NCI-H2196 (cell line): ENCODE measurements around the gene NMT2.

Source experiments
- DNase-seq: peaks from one replicate; lab custom pipeline; 2025; ENCODE audit not compliant: unreplicated experiment; lab: John Stamatoyannopoulos, UW

The NMT2 gene

GRCh38 chr10:15146366-15146765 lies 22.1 kb downstream of the NMT2 start:
- no peak for DNase-seq

DNA sequence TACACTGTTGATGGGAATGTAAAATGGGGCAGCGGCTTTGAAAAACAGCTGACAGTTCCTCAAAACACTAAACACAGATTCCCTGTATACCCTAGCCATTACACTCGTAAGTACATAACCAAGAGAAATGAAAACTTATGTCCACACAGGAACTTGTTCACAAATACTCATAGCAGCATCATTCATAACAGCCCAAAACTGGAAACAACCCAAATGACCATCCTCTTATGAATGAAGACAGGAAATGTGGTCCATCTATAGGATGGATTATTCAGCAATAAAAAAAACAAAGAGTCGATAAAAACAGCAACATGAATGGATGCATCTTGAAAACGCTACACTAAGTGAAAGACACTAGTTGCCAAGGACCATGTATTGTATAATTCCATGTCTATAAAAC lies 23.7 kb downstream of the NMT2 start:
- no peak for DNase-seq

GRCh38 chr10:15141136-15142054 lies 27.1 kb downstream of the NMT2 start:
- DNase-seq = no peak

DNA sequence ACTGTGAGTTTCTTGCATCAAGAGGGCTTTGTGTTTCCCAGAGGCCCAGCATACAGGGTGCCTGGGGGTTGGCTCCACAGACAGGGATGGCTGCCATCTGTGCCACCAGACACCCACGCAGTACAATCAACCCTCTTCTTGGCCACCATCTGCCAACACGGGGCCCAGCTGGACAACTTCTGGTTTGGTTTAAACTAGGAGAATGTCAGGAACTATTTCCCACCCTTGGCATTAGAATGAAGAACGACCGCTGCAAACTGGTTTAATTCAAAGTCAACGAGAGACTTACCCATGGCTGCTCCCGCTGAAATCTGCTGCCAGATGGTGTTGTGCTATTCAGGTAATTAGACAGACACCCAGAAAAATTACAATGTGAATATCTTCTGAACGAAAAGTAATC lies 27.8 kb downstream of the NMT2 start:
- no peak for DNase-seq

GRCh38 chr10:15137636-15138035 lies 30.9 kb downstream of the NMT2 start:
- DNase-seq = no peak

DNA sequence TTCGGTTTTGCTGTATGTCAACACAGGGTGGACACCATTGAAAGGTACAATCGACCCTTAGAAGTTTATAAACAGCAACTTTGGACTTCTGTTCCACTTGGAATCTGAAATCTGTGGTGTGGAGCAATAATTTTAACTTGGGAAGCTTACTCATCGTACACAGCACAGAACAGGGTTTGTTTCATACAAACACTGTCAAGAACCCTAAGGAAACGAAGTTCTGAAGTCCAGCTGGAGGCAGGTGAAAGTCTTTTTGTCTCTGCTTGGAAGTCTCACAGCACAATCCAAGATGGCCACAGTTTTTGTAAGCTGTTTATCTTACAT lies 31.5 kb downstream of the NMT2 start:
- DNase-seq = no peak

DNA sequence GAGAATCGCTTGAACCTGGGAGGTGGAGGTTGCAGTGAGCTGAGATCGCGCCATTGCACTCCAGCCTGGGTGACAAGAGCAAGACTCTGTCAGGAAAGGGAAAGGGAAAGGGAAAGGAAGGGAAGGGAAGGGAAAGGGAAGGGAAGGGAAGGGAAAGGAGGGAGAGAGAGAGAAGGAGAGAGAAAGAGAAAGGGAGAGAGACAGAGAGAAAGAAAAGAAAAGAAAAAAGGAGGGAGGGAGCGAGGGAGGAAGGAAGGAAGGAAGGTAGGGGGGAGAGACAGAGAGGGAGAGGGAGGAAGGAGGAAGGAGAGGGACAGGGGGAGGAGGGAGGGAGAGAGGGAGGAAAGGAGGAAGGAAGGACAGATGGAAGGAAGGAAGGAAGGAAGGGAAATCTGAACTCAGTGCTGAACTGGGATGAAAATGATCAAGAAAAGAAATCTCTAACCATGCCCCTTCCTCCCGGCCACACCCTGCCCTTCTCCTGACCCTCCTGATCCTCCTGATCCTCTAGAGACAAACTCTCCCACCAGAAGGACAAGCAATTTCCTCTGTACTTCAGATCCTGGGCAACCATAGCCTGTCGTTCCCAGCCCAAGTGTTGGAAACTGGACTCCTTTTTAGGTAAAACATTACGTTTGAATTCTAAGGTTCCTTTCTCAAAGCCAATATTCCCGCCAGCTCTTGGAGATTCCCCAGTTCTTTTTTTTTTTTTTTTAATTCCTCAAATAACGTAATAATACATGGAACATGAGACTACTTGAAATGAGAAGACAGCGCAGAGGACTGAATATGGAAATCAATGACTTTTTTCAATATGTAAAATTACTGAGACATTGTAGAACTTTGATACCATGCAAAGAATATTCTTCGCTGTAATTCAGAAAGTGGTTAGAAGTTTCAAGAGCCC lies 32.1 kb downstream of the NMT2 start:
- no peak for DNase-seq

DNA sequence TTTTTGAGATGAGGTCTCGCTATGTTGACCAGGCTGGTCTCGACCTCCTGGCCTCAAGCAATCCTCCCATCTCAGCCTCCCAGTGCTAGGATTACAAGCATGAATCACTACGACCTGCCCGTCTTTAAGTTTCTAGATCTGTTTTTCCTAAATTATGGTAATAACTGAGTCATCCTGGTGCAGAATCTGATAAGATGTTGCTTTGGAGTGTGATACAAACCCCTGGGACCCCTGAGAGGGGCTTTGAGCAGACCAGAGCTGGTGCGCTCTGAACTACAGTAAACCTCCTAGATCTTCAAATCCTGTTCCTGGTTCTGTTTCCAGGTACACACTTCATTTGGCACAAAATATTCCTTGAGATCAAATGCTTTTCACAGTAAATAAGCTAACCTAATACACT lies 37.2 kb downstream of the NMT2 start:
- no peak for DNase-seq

GRCh38 chr10:15124908-15125307 lies 43.6 kb downstream of the NMT2 start:
- DNase-seq = no peak

DNA sequence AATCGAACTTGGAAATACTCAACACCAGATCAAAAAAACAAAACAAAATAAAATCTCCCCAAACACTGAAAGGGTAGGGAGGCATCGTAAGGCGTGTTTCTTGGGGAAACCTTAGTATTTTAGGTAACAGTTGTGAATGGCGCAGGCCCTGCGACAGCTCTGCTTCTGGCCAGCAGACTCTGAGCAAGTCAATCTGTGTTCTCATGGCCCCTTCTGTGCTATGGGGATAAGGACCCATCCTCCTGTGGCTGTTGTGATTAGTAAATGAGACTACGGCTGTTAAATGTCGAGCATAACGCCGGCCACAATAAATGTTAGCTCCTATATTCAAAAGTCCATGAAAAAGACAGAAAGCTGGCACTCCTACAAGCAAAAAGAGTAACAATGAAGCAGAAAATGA lies 44.3 kb downstream of the NMT2 start:
- no peak for DNase-seq

DNA sequence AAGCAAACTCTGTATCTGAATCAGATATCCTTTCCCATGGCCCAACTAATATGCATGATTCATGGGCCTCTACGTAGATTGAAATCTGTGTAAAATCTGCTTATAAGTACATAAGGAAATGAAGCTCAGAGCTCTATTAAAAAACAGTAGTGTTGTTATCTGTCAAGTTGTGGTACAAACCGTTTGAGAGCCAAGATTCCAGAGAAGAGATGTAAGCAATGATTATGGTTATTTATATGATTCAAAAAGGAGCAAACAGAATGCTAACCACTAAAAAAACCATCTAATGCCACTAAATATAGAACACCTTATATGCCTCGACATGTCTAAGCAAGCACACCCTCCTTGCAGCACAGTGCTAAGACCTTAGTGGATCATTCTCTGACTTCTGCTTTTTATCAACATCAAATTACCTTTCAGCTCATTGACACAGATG lies 44.7 kb downstream of the NMT2 start:
- DNase-seq = no peak

DNA sequence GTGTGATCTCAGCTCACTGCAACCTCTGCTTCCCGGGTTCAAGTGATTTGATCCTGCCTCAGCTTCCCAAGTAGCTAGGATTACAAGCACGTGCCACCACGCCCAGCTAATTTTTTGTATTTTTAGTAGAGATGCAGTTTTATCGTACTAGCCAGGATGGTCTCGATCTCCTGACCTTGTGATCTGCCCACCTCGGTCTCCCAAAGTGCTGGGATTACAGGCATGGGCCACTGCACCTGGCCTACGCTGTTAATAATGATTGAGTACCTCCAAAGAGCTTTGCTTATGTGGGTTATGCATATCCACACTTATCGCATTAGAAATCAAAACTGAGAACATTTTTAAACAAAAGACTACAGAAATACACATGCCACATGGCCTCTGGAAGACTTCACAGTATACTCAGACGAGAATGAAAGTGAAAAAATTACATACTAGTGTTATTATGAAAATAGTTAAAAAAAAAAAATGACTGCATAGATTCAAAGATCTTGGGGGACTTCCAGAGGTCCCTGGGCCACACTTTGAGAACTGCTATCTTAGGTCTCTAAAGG lies 45.9 kb downstream of the NMT2 start:
- DNase-seq = no peak

GRCh38 chr10:15121707-15122106 lies 46.8 kb downstream of the NMT2 start:
- no peak for DNase-seq

DNA sequence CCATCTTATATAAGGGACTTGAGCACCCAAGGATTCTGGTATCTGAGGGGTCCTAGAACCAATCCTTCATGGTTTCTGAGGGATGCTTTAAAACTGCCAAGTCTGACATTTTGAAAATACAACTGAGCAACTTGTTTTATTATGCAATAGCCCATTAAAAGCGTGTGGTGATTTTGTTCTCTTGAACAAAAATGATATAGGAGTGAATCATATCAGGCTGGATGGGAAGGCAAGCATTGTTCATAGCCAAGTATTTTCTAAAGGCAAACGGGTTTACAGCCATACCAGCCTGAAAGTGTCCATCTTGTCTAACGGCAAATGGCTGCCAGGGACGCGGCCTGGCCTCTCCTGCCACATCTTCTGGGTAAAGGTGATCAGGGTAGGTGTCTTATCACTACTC lies 48.0 kb downstream of the NMT2 start:
- DNase-seq = no peak

DNA sequence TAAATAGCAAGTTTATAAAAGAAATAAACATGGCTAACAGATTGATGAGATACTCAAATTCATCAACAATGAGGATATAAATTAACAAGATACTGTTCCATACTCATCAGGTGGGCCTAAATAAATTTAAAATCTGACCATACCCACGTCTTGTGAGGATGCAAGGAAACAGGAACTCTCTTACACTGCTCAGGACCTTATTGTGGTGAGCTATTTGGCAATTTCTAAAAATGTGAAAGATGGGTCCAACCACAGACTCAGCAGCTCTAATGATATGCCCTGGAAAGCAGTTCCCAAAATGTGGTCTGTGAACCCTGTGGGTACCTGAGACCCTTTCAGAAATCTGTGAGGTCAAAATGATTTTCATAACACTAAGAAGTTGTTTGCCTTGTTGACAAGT lies 49.9 kb downstream of the NMT2 start:
- no peak for DNase-seq

DNA sequence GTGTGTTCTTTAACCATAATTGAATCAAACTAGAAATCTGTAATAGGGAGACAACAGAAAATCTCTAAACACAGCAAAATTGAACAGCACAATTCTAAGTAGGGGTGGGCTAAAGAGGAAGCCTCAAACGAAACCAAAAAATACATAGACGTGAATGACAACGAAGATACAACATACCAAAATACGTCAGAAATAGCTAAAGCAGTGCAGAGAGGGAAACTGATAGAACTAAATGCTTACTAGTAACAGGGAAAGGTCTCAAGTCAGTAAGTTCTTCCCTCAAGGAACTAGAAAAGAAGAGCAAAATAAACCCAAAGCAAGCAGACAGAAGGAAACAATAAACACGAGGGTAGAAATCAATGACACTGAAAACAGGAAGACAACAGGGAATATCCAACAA lies 52.3 kb downstream of the NMT2 start:
- no peak for DNase-seq

- DNase-seq = no peak
Measured at GRCh38 chr10:15113766-15114165, 54.7 kb downstream of the NMT2 start.

GRCh38 chr10:15112657-15113056 lies 55.8 kb downstream of the NMT2 start:
- no peak for DNase-seq

DNA sequence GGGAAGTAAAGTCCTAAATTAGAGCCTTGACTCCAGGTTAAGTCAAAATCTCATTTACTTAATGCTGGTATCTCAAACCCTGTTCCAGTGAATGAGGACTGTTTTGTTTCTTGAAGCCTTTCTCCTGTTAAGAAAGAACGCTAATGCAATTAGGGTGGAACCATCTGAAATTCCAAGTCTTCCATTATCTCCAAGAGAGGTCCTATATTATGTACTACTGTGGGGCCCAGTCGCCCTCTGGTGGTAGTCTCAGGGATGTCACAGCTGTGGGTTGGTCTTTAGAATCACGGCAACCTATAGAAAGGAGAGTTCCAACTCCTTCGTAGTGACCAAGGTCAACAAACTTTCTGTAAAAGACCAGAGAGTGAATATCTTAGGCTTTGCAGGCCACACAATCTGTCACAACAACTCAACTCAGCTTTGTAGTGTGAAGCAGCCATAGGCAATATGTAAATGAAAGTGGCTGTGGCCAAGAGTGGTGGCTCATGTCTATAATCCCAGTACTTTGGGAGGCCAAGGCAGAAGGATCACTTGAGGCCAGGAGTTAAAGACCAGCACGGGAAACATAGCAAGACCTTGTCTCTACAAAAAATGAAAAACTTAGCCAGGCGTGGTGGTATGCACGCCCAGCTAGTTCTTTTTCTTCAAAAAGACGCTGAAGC lies 62.0 kb downstream of the NMT2 start:
- DNase-seq = peak; percentile 51

- no peak for DNase-seq
Measured at GRCh38 chr10:15103513-15103912, 65.0 kb downstream of the NMT2 start.

DNA sequence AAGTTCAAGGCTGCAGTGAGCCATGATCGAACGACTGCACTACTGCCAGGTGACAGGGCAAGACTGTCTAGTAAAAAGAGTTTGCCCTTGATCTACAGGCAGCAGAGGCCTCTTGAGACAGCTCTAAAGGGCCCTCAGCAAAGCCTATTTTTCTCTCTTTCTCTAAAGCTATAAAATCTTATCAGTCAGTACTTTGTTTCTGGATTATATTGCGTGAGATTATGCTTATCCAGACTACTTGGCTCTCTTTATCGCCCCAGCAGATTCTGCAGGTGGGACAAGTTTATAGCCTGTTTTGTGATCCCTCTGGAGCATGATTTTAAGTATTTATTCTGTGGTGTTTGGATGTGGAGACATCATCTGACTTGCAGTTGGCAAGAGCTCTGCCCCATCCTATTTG lies 68.6 kb downstream of the NMT2 start:
- DNase-seq = peak; percentile 3
